Panc1 (cell line): ENCODE results near the gene WDR75. TPM values are rescaled to one million over a fixed set of nuclear protein-coding genes. Genes with fewer than 3 reads are reported as not detected.

Experiments used
- ATAC-seq: fragments of 200-7000 bp; cut with Tn5 transposase; 2 replicates; pipeline ENCODE4 v1.9.1; 2020; ENCODE audit warnings: mild to moderate bottlenecking, moderate library complexity
- BruUV-seq: library from RNA; stranded (reverse); fragments of 400-500 nt; replicated peaks from 2 replicates; lab custom pipeline; 2021; lab: Mats Ljungman, UMichigan
- CTCF ChIA-PET: fragments of 300-600 bp; sonication (Branson Sonifier 250); formaldehyde crosslinking; loops from one replicate; lab custom pipeline; 2022; ENCODE audit warnings: antibody characterized with exemption; lab: Charles Lee
- POLR2A ChIA-PET: fragments of 300-600 bp; sonication (Branson Sonifier 250); formaldehyde crosslinking; loops from one replicate; lab custom pipeline; 2022; ENCODE audit warnings: antibody characterized with exemption; lab: Charles Lee
- DNase-seq: peaks from one replicate; pipeline ENCODE4 v3.0.0-alpha.2; 2010; ENCODE audit warnings: low read depth, low spot score
- H3K27ac ChIP-seq: 2 replicates; pipeline ENCODE4 v1.5.1; 2011; ENCODE audit warnings: mild to moderate bottlenecking, low read length, inconsistent platforms
- H3K27me3 ChIP-seq: fragments of 200-500 bp; sonication (Bioruptor generic); 2 replicates; pipeline ENCODE4 v1.6.0; 2014; ENCODE audit warnings: low read length, inconsistent platforms; ENCODE audit not compliant: control insufficient read depth, insufficient read depth
- H3K36me3 ChIP-seq: fragments of 200-500 bp; sonication (Bioruptor generic); 2 replicates; pipeline ENCODE4 v1.5.1; 2014; ENCODE audit warnings: inconsistent platforms, mild to moderate bottlenecking, low read length, moderate library complexity; ENCODE audit not compliant: control insufficient read depth, insufficient read depth
- H3K4me1 ChIP-seq: 2 replicates; pipeline ENCODE4 v1.5.1; 2011; ENCODE audit warnings: inconsistent platforms, mild to moderate bottlenecking, low read length, moderate library complexity; ENCODE audit not compliant: control insufficient read depth, insufficient read depth
- H3K4me3 ChIP-seq, 2 experiments: 2 replicates each; pipeline ENCODE4 v1.5.1; 2011 to 2012; ENCODE audit warnings: low read depth in 2 of 2, low read length in 2 of 2, mild to moderate bottlenecking in 2 of 2, inconsistent platforms in 1 of 2, moderate library complexity in 1 of 2
- H3K9me3 ChIP-seq: fragments of 200-500 bp; sonication (Bioruptor generic); 2 replicates; pipeline ENCODE4 v1.5.1; 2014; ENCODE audit warnings: low read depth, mild to moderate bottlenecking, inconsistent platforms, low read length, moderate library complexity; ENCODE audit not compliant: control insufficient read depth, insufficient read depth
- CTCF ChIP-seq: fragments of 450-650 bp; IDR thresholded peaks from 2 replicates; pipeline ENCODE4 v1.5.1; 2017; ENCODE audit warnings: mild to moderate bottlenecking
- POLR2AphosphoS5 ChIP-seq: IDR thresholded peaks from 2 replicates; pipeline ENCODE4 v1.6.1; 2012; ENCODE audit warnings: mild to moderate bottlenecking, low read depth, low read length, moderate library complexity
- REST ChIP-seq, 2 experiments: IDR thresholded peaks; 2 replicates each; pipeline ENCODE4 v1.6.1; 2011 to 2012; ENCODE audit warnings: low read depth in 2 of 2, control low read depth in 1 of 2, low read length in 1 of 2, mild to moderate bottlenecking in 1 of 2, moderate library complexity in 1 of 2; ENCODE audit not compliant: insufficient read depth in 1 of 2
- SIN3A ChIP-seq: IDR thresholded peaks from 2 replicates; pipeline ENCODE4 v1.6.1; 2012; ENCODE audit warnings: low read depth, mild to moderate bottlenecking, low read length, moderate library complexity, borderline replicate concordance; ENCODE audit not compliant: insufficient read depth
- TCF7L2 ChIP-seq: IDR thresholded peaks from 2 replicates; pipeline ENCODE4 v1.6.1; 2011; ENCODE audit warnings: mild to moderate bottlenecking, low read depth, low read length, inconsistent platforms
- in situ Hi-C: cut with HindIII; loops from 2 replicates; pipeline ENCODE4 v1.10.0; 2016; ENCODE audit warnings: low sequenced_read_pairs, low pct_unique_long_range_greater_than_20kb
- intact Hi-C: fragments of 100-400 bp; cut with micrococcal nuclease; formaldehyde crosslinking; loops from one replicate; pipeline ENCODE4 v1.10.0; 2022; ENCODE audit not compliant: unreplicated experiment
- total RNA-seq: library from RNA; stranded (reverse); gene quantifications from one replicate; pipeline ENCODE4 v1.2.1, GENCODE V29; 2021; ENCODE audit not compliant: unreplicated experiment

WDR75 gene
- total RNA-seq, 1 experiment from 2014 or later, result 58.3 TPM

- Histone ChIP-seq H3K4me1 (no peaks in the 10 kb centered on the region), H3K9me3 (no peaks in the 10 kb centered on the region), H3K4me3 (no peak overlapping the region), H3K36me3 (no peaks in the 10 kb centered on the region), H3K27me3 (no peaks in the 10 kb centered on the region; the same call in 1 of the 2 replicates), H3K27ac (no peak overlapping the region)
- intact Hi-C loops, result no loop called here
- no peak for DNase-seq
- no TSS peak for BruUV-seq
- in situ Hi-C loops, result no loop called here
- TF ChIP-seq TCF7L2 (no peak), SIN3A (no peak), POLR2AphosphoS5 (no peak), REST (IDR thresholded peaks at IDR 0.05; ENCODE audit: insufficient read depth in 1 of 2, low read depth in 2 of 2, low read length in 1 of 2) (no peak), CTCF (no peak)
- CTCF ChIA-PET, result no interaction called here
- ATAC-seq, result no peak
- POLR2A ChIA-PET, result no interaction called here
Measured at GRCh38 chr2:189505492-189505891, 64.2 kb downstream of the WDR75 start.

- Histone ChIP-seq H3K27me3 (no peaks in the 10 kb centered on the region), H3K36me3 (no peaks in the 10 kb centered on the region), H3K4me1 (no peaks in the 10 kb centered on the region), H3K9me3 (no peaks in the 10 kb centered on the region), H3K4me3 (no peak overlapping the region), H3K27ac (no peak overlapping the region)
- TF ChIP-seq POLR2AphosphoS5 (no peak), SIN3A (no peak), CTCF (no peak), TCF7L2 (no peak), REST (IDR thresholded peaks at IDR 0.05; ENCODE audit: insufficient read depth in 1 of 2, low read depth in 2 of 2, low read length in 1 of 2) (no peak)
- ChIA-PET POLR2A (no interaction called here), CTCF (no interaction called here)
- in situ Hi-C loops (no loop called here), intact Hi-C loops (no loop called here)
- no TSS peak for BruUV-seq
- DNase-seq, result no peak
- no peak for ATAC-seq
Measured at GRCh38 chr2:189506514-189506976, 65.3 kb downstream of the WDR75 start.
